ENCODE measurements around the gene RPS19BP1. TPM values are rescaled to one million over a fixed set of nuclear protein-coding genes. Genes with fewer than 3 reads are reported as not detected.

The RPS19BP1 gene
- total and polyA plus RNA-seq, 8 donors: 25.9 to 117 (median 36.7) TPM

- intact Hi-C loops (cut with DNase I): no loop called here
- Histone ChIP-seq H3K4me3 (no peak within 1 kb of the TSS), H3K9me3 (no peaks in the 10 kb centered on the region), H3K27ac (no peak within 1 kb of the TSS), H3K4me1 (no peaks in the 10 kb centered on the region), H3K36me3 (no peaks in the 10 kb centered on the region), H3K27me3 (no peaks in the 10 kb centered on the region)
- FAIRE-seq (no peak), DNase-seq (no peak), ATAC-seq (no peak)
- no peak for TF ChIP-seq CTCF (IDR thresholded peaks at IDR 0.05)
- 75 to 80% methylated on average over 12 to 14 of the region's 14 CpGs for WGBS, 2 donors
These were observed 38.1 kb upstream of the RPS19BP1 start, which contains the start of gene CACNA1I for GRCh38 chr22:39570665-39571064. Gene CACNA1I, plus strand, starts transcription at chr22:39570753. Its CDS starts 0 bp downstream, at chr22:39570753.

GRCh38 chr22:39570226-39570625, 37.7 kb upstream of the RPS19BP1 start:
- WGBS, 2 donors: 70 to 78% methylated on average over 3 of the region's 3 CpGs
- TF ChIP-seq CTCF (IDR thresholded peaks at IDR 0.05): no peak

GRCh38 chr22:39569066-39569465, 36.5 kb upstream of the RPS19BP1 start:
- no peak for FAIRE-seq
- DNase-seq: no peak
- ATAC-seq: no peak
- TF ChIP-seq CTCF (IDR thresholded peaks at IDR 0.05): no peak
- Histone ChIP-seq H3K9me3 (no peaks in the 10 kb centered on the region), H3K4me3 (no peak overlapping the region), H3K27ac (no peak overlapping the region), H3K27me3 (no peaks in the 10 kb centered on the region), H3K36me3 (no peaks in the 10 kb centered on the region), H3K4me1 (no peaks in the 10 kb centered on the region)
- 90 to 97% methylated on average over 7 of the region's 7 CpGs for WGBS, 2 donors
- intact Hi-C loops (cut with DNase I): no loop called here

More at GRCh38 chr22:39570226-39570625, 37.7 kb upstream of the RPS19BP1 start:
- Histone ChIP-seq H3K27ac (no peak overlapping the region), H3K36me3 (no peaks in the 10 kb centered on the region), H3K4me1 (no peaks in the 10 kb centered on the region), H3K4me3 (no peak overlapping the region), H3K9me3 (no peaks in the 10 kb centered on the region), H3K27me3 (no peaks in the 10 kb centered on the region)
- FAIRE-seq (no peak), ATAC-seq (no peak), DNase-seq (no peak)
- intact Hi-C loops (cut with DNase I): no loop called here

GRCh38 chr22:39568278-39568981, 35.9 kb upstream of the RPS19BP1 start:
- no peak overlapping the region for H3K27ac ChIP-seq
- no peak overlapping the region for H3K4me3 ChIP-seq
- TF ChIP-seq CTCF (IDR thresholded peaks at IDR 0.05): no peak

More at GRCh38 chr22:39568278-39568981, 35.9 kb upstream of the RPS19BP1 start:
- FAIRE-seq: no peak
- Histone ChIP-seq H3K4me1 (no peaks in the 10 kb centered on the region), H3K36me3 (no peaks in the 10 kb centered on the region), H3K9me3 (no peaks in the 10 kb centered on the region), H3K27me3 (no peaks in the 10 kb centered on the region)
- intact Hi-C loops (cut with DNase I): no loop called here
- no peak for ATAC-seq
- DNase-seq: no peak
- 64% methylated on average over 19 of the region's 19 CpGs for WGBS, 2 donors
